Activated T-cell treated with anti-CD3 and anti-CD28 coated beads, Interleukin-2, amount 50 U/mL, for 24 hours (primary cell): ENCODE data around the gene NONO.
"Not testable (repeated sequence)": the region's sequence is repeated elsewhere in the genome, so short reads cannot be mapped to it uniquely, and the experiment has no call there.

Source experiments
- DNase-seq: peaks from one replicate; pipeline ENCODE4 v3.0.0-alpha.2; 2020
- H3K27ac Mint-ChIP-seq: 2 replicates; pipeline ENCODE4 v1.8.0; 2020; ENCODE audit warnings: mild to moderate bottlenecking, mixed read lengths
- H3K27me3 Mint-ChIP-seq: 2 replicates; pipeline ENCODE4 v1.8.0; 2020; ENCODE audit warnings: mixed read lengths
- H3K36me3 Mint-ChIP-seq: 2 replicates; pipeline ENCODE4 v1.8.0; 2020; ENCODE audit warnings: low read depth, mixed read lengths
- H3K4me1 Mint-ChIP-seq: 2 replicates; pipeline ENCODE4 v1.8.0; 2020; ENCODE audit warnings: low read depth, mixed read lengths
- H3K4me3 Mint-ChIP-seq: 2 replicates; pipeline ENCODE4 v1.8.0; 2020; ENCODE audit warnings: mild to moderate bottlenecking, moderate library complexity, mixed read lengths
- H3K9me3 Mint-ChIP-seq: 2 replicates; pipeline ENCODE4 v1.8.0; 2020; ENCODE audit warnings: mixed read lengths

The NONO gene

DNA sequence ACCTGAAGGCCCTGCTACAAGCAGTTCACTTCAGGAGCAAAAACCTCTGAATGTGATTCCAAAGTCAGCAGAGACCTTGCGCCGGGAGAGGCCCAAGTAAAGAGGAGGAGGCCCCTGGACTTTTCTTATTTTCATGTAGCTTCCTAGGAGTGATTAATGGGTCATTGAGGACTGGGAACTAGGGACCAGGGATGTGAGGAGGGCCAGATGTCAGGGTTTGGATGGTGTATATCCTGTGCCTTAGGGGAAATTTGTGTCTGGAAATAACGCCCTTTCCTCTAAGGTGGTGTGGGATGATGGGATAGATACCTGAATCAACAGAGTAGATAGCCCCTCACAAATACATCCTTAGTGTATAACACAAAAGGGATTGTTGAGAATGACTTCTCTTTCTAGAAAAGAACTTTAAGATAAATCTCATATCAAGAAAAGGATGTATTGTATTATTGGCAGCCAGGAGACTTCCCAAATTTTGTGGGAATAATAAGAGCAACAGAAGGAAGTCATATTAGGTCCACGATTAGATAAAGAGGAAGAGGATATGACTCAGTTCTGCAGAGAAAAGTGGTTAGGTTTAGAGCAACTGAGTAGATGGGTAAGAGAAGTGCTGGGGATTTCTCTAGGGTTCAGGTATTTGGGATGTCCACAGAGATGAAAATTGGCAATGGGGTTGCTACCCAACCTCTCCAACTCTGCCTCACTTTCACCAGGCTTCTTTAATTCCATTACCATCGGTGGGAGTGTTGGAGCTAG lies 19.2 kb downstream of the NONO start:
- DNase-seq: no peak
- no peak overlapping the region for H3K4me3 Mint-ChIP-seq
- no peaks in the 10 kb centered on the region for H3K9me3 Mint-ChIP-seq
- H3K4me1 Mint-ChIP-seq: peaks cover 19% of the 10 kb centered on the region
- H3K36me3 Mint-ChIP-seq: peaks cover 78% of the 10 kb centered on the region
- peak overlapping the region; percentile 44 for H3K27ac Mint-ChIP-seq
- peaks cover 17% of the 10 kb centered on the region for H3K27me3 Mint-ChIP-seq

DNA sequence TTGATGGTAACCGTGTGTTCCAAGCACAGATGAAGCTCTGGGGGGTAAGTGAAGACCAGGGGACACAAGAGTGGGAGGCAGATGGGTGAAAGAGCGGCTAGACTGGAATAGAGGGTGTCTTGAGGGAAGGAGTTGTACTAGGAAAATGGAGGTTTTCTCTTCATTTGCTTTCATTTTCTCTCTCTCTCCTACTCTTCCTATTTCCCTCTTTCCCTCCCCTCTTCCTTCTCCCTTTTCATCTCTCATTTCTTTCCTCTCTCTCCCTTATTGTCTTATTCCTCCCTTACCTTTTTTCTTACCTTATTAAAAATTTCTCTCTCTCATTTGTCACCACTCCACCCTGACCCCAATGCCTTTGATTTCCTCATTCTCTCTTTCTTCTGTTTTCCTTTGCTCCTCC lies 21.1 kb downstream of the NONO start:
- H3K9me3 Mint-ChIP-seq: no peaks in the 10 kb centered on the region
- H3K27ac Mint-ChIP-seq: no peak overlapping the region
- peaks cover 68% of the 10 kb centered on the region for H3K36me3 Mint-ChIP-seq
- peaks cover 17% of the 10 kb centered on the region for H3K27me3 Mint-ChIP-seq
- H3K4me3 Mint-ChIP-seq: no peak overlapping the region
- H3K4me1 Mint-ChIP-seq: peaks cover 19% of the 10 kb centered on the region
- no peak for DNase-seq

DNA sequence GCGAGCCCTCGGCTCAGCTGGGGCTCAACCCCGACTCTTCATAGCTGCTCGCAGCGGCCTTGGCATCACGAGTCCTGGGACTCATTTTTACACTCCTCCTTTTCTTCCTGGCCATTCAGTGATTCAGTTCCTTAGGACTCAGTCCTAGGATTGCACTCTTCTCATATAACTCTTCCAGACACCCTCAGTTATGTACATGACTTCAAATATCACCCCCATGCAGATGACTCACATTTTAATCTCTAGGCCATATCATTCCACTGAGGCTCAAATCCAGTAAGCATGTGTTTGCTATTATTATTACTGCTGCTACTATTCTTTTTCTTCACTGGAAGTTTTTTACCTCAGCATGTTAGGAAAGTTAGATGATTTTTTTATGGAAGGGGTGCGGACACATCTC lies 32.5 kb downstream of the NONO start:
- Mint-ChIP-seq H3K4me1 (no peaks in the 10 kb centered on the region), H3K4me3 (no peak overlapping the region), H3K27ac (no peak overlapping the region), H3K27me3 (no peaks in the 10 kb centered on the region), H3K36me3 (peaks cover 21% of the 10 kb centered on the region), H3K9me3 (no peaks in the 10 kb centered on the region)
- DNase-seq: no peak

DNA sequence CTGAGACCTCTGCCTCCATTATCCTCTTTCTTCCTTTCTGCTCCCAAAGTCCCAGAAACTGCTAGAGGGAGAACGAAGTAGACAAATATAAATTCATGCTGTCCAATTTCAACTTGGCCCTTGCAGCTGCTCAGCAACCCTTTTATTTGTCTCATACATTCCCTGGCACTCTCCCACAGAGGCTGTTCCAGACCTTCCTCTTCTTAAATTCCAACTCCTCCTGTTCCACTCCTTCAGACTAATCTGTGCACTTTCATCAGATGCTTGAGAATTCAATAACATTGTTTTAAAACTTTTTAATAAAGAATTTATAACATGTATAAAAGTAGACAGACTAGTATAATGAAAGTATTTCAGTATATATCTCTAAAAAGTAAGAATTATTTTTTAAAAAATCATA lies 33.5 kb downstream of the NONO start:
- not testable (repeated sequence) for H3K9me3 Mint-ChIP-seq, H3K4me3 Mint-ChIP-seq, H3K4me1 Mint-ChIP-seq, H3K27me3 Mint-ChIP-seq, DNase-seq, H3K27ac Mint-ChIP-seq
- peaks cover 18% of the 10 kb centered on the region for H3K36me3 Mint-ChIP-seq

DNA sequence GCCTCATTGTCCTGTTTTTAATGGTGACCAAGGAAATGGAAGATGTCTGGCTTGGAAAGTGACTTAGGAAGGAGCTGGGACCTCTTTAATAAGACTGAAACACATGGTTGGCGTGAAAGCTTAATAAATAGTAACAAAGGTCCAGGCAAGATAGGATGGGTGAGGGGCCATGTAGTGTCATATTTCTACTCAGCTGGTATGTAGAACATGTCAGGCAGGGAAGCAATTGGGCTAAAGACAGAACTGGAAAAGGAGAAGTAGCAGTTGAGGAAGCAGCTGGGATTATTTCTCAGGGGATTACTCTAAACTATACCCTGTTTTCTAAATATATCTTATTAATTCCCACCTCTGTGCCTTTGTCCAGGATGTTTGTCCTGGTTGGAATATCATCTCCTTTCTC lies 36.7 kb downstream of the NONO start:
- no peaks in the 10 kb centered on the region for H3K4me1 Mint-ChIP-seq
- no peak overlapping the region for H3K4me3 Mint-ChIP-seq
- no peaks in the 10 kb centered on the region for H3K9me3 Mint-ChIP-seq
- peaks cover 13% of the 10 kb centered on the region for H3K27me3 Mint-ChIP-seq
- no peak overlapping the region for H3K27ac Mint-ChIP-seq
- peaks cover 18% of the 10 kb centered on the region for H3K36me3 Mint-ChIP-seq
- no peak for DNase-seq

DNA sequence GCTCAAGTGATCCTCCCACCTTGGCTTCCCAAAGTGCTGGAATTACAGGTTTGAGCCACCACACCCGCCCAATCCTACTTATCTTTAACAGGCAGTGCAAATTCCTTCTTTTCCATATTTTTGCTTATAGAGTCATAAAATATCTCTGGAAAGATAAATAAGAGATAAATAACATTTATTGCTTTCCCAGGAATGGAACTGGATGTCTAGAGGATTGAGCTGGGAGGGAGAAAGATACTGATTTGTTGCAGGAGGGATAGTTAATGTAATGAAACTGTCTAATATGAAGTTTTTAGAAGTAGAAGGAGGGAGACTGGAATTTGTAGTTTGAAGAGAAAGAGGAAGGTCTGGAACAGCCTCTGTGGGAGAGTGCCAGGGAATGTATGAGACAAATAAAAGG lies 38.3 kb downstream of the NONO start:
- Mint-ChIP-seq H3K36me3 (peaks cover 24% of the 10 kb centered on the region), H3K27ac (no peak overlapping the region), H3K27me3 (peaks cover 13% of the 10 kb centered on the region), H3K4me1 (no peaks in the 10 kb centered on the region), H3K9me3 (peaks cover 2% of the 10 kb centered on the region), H3K4me3 (no peak overlapping the region)
- no peak for DNase-seq

DNA sequence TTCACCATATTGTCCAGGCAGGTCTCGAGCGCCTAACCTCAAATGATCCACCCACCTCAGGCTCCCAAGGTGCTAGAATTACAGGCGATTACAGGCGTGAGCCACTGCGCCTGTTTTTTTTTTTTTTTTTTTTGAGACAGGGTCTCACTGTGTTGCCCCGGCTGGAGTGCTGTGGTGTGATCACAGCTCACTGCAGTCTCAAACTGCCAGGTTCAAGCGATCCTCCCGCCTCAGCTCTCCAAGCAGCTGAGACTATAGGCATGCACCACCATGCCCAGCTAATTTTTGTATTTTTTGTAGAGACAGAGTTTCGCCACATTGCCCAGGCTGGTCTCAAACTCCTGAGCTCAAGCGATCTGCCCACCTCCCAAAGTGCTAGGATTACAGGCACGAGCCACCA lies 41.0 kb downstream of the NONO start:
- Mint-ChIP-seq H3K27me3 (peaks cover 13% of the 10 kb centered on the region), H3K36me3 (peaks cover 33% of the 10 kb centered on the region)
- not testable (repeated sequence) for DNase-seq, H3K4me3 Mint-ChIP-seq, H3K4me1 Mint-ChIP-seq, H3K27ac Mint-ChIP-seq, H3K9me3 Mint-ChIP-seq

DNA sequence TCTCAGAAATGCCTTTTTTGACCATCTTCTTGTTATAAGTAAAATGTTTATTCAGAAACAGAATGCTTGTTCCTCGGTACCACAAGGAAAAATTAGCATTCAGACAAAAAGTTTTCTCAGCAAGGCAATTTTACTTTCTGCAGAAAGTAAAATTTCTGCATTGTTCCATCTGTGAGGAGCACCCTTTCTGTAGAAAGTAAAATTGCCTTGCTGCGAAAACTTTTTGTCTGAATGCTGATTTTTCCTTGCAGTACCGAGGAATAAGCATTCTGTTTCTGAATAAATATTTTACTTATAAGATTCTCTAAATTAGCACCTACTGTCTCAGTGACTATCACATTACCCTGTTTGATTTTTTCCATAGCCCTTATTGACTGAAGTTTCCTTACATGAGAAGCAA lies 43.0 kb downstream of the NONO start:
- peaks cover 29% of the 10 kb centered on the region for H3K36me3 Mint-ChIP-seq
- H3K4me1 Mint-ChIP-seq: no peaks in the 10 kb centered on the region
- no peak for DNase-seq
- no peak overlapping the region for H3K4me3 Mint-ChIP-seq
- H3K27me3 Mint-ChIP-seq: peaks cover 13% of the 10 kb centered on the region
- peaks cover 6% of the 10 kb centered on the region for H3K9me3 Mint-ChIP-seq
- no peak overlapping the region for H3K27ac Mint-ChIP-seq

DNA sequence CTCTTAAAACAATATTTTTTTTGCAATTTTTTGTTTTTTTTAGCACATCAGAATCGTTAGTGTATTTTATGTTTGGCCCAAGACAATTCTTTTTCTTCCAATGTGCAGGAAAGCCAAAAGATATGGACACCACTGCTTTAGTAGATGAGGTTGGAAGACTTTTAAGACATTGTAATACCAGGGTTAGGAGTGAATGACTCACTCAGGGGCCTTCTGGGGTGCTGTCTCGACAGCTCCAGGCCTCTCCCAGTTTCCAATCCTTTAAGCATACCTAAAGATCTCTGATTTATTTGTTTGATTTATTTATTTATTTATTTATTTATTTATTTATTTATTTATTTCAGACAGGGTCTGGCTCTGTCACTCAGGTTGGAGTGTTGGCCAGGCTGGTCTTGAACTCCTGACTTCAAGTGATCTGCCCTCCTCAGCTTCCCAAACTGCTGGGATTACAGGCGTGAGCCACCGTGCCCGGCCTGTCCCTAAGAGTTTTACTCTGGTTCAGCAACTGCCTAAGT lies 65.8 kb downstream of the NONO start:
- H3K36me3 Mint-ChIP-seq, H3K4me3 Mint-ChIP-seq, H3K9me3 Mint-ChIP-seq, H3K4me1 Mint-ChIP-seq, H3K27ac Mint-ChIP-seq, H3K27me3 Mint-ChIP-seq, DNase-seq: not testable (repeated sequence)

DNA sequence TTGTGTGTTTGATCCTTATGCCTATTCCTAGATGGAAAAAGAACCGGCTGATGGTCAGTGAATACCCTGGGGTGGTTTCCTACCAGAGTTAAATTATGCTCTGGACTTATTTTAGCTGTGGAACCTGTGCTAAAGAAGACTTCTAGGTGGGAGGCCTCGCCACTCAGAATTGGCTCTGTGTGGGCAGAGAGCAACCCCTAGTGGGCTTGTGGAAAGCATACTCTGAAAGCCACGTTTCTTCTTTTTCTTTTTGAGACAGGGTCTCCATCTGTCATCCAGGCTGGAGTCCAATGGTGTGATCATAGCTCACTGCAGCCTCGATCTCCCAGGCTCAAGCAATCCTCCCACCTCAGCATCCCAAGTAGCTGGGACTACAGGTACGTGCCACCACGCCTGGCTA lies 66.4 kb downstream of the NONO start:
- not testable (repeated sequence) for H3K4me1 Mint-ChIP-seq, H3K27ac Mint-ChIP-seq, DNase-seq, H3K36me3 Mint-ChIP-seq, H3K27me3 Mint-ChIP-seq, H3K9me3 Mint-ChIP-seq, H3K4me3 Mint-ChIP-seq
